ENCODE data around the gene ATP13A4. TPM values are rescaled to one million over a fixed set of nuclear protein-coding genes. Genes with fewer than 3 reads are reported as not detected.

Gene ATP13A4
- total and polyA plus RNA-seq, 2 of the 8 experiments (the other 6 are each of a cell fraction or from before 2014, with no cell fraction given) = 0.12 TPM; not detected in 1

GRCh38 chr3:193387596-193387995 is 167.1 kb downstream of the ATP13A4 start:
- H3K9me3 ChIP-seq (ENCODE audit: insufficient read depth in 2 of 2, low read depth in 1 of 2, low read length in 1 of 2) = peaks cover 0 to 2% of the 10 kb centered on the region in 2 experiments; a peak in 1 of 4 replicates
- no peak overlapping the region for H4K91ac ChIP-seq (replicated peaks; ENCODE audit: insufficient read length, low read length)
- no peaks in the 10 kb centered on the region for H3K79me1 ChIP-seq (ENCODE audit: low read depth, low read length)
- no peak overlapping the region for H2BK5ac ChIP-seq (ENCODE audit: low read depth, low read length)
- no peak overlapping the region for H3K14ac ChIP-seq (ENCODE audit: insufficient read length)
- ChIA-PET POLR2A (ENCODE audit: partially characterized antibody) (no interaction called here), CTCF (ENCODE audit: partially characterized antibody) (no interaction called here)
- H4K8ac ChIP-seq (ENCODE audit: extremely low read depth, insufficient read depth, low read length) = no peak overlapping the region
- no peak overlapping the region for H3K4ac ChIP-seq (replicated peaks; ENCODE audit: insufficient read length, low read depth, low read length)
- H2BK20ac ChIP-seq (ENCODE audit: low read length) = no peak overlapping the region
- no peak overlapping the region for H3K56ac ChIP-seq (replicated peaks; ENCODE audit: insufficient read length, low read depth, low read length)
- no peaks in the 10 kb centered on the region for H3K27me3 ChIP-seq (replicated peaks in 1 of 4; ENCODE audit: control insufficient read depth in 3 of 4, extremely low read depth in 1 of 4, insufficient read depth in 3 of 4, low read length in 3 of 4)
- no peak overlapping the region for H2AFZ ChIP-seq (ENCODE audit: low read length)
- no peak overlapping the region for H3K18ac ChIP-seq (ENCODE audit: extremely low read depth, low read length)
- H3K4me2 ChIP-seq (ENCODE audit: insufficient read depth in 1 of 2, low read depth in 2 of 2, low read length in 2 of 2) = no peak overlapping the region; a peak in 1 of 4 replicates
- no peaks in the 10 kb centered on the region for H3K36me3 ChIP-seq (ENCODE audit: control insufficient read depth in 2 of 4, insufficient read depth in 4 of 4, low read length in 3 of 4)
- H2BK120ac ChIP-seq (replicated peaks; ENCODE audit: low read depth, low read length) = no peak overlapping the region
- H4K20me1 ChIP-seq (replicated peaks in 1 of 2; ENCODE audit: control insufficient read depth in 1 of 2, insufficient read depth in 2 of 2, low read length in 2 of 2) = no peaks in the 10 kb centered on the region
- no peaks in the 10 kb centered on the region for H3K79me2 ChIP-seq (ENCODE audit: control insufficient read depth in 1 of 2, insufficient read depth in 2 of 2, low read length in 2 of 2)
- H3K9ac ChIP-seq (replicated peaks in 1 of 4; ENCODE audit: extremely low read depth in 1 of 4, low read depth in 3 of 4, low read length in 3 of 4) = no peak overlapping the region
- no peak overlapping the region for H3K23ac ChIP-seq (ENCODE audit: insufficient read length)
- no peak overlapping the region for H2AK5ac ChIP-seq (ENCODE audit: low read depth, low read length)
- H3K4me1 ChIP-seq (replicated peaks in 1 of 4; ENCODE audit: control insufficient read depth in 3 of 4, insufficient read depth in 4 of 4, low read length in 3 of 4) = peaks cover 0 to 14% (median 11%) of the 10 kb centered on the region in 4 experiments; a peak in 3 of 7 replicates
- H3K4me3 ChIP-seq (ENCODE audit: extremely low read depth in 1 of 4, insufficient read depth in 2 of 4, low read depth in 3 of 4, low read length in 4 of 4) = no peak overlapping the region
- H3K23me2 ChIP-seq (ENCODE audit: low read depth, low read length) = no peaks in the 10 kb centered on the region
- no peak overlapping the region for H4K5ac ChIP-seq (ENCODE audit: insufficient read length, low read depth, low read length)
- H3K27ac ChIP-seq (ENCODE audit: low read depth, low read length) = no peak overlapping the region
- H2BK12ac ChIP-seq (ENCODE audit: low read depth, low read length) = no peak overlapping the region
- no peak for FAIRE-seq
- DNase-seq (ENCODE audit: low read depth in 1 of 2, low spot score in 2 of 2) = no peak
- WGBS, 2 experiments (ENCODE audit: extremely low coverage in 1 of 2, insufficient coverage in 1 of 2, insufficient read length in 1 of 2, insufficient replicate concordance in 2 of 2, low coverage in 1 of 2, low lambda C conversion rate in 2 of 2, missing lambda C conversion rate in 1 of 2) = 69% methylated on average over 2 of the region's 2 CpGs; no CpG with 5 or more reads in 1 of the 2 experiments
- no peak overlapping the region for H2BK15ac ChIP-seq (ENCODE audit: low read length)
- TF ChIP-seq KDM1A (IDR thresholded peaks at IDR 0.05; ENCODE audit: borderline replicate concordance, low read length) (no peak), TEAD4 (IDR thresholded peaks at IDR 0.05; ENCODE audit: low read depth, low read length) (no peak), TCF12 (IDR thresholded peaks at IDR 0.05; ENCODE audit: low read depth, low read length) (no peak), SAP30 (IDR thresholded peaks at IDR 0.05; ENCODE audit: insufficient read depth, insufficient replicate concordance, low read length) (no peak), USF2 (IDR thresholded peaks at IDR 0.05; ENCODE audit: low read length) (no peak), CREB1 (IDR thresholded peaks at IDR 0.05) (no peak), RNF2 (IDR thresholded peaks at IDR 0.05; ENCODE audit: borderline replicate concordance, low read depth, low read length, missing control alignments, poor library complexity, severe bottlenecking) (no peak), JUN (IDR thresholded peaks at IDR 0.05; ENCODE audit: low read depth, low read length) (no peak), SIX5 (IDR thresholded peaks at IDR 0.05; ENCODE audit: low read depth, low read length) (no peak), SIRT6 (IDR thresholded peaks at IDR 0.05; ENCODE audit: low read length) (no peak), SUZ12 (IDR thresholded peaks at IDR 0.05; ENCODE audit: low read length) (no peak), SP2 (IDR thresholded peaks at IDR 0.05; ENCODE audit: low read length) (no peak), NRF1 (IDR thresholded peaks at IDR 0.05; ENCODE audit: low read depth, low read length) (no peak)
